Measurements from ENCODE around the gene CTCFL.

CTCFL gene

GRCh38 chr20:57448764-57449354 lies 76.1 kb downstream of the CTCFL start:
- no peak overlapping the region for H3K4me3 ChIP-seq (ENCODE audit: low read depth, low read length)
- no peak for TF ChIP-seq CTCF (IDR thresholded peaks at IDR 0.05; ENCODE audit: low read depth, low read length)
- in situ Hi-C loops (cut with HindIII; ENCODE audit: low sequenced_read_pairs) = no loop called here

More at GRCh38 chr20:57448764-57449354, 76.1 kb downstream of the CTCFL start:
- DNase-seq (ENCODE audit: low read depth, low spot score) = no peak

Measured in astrocyte of the spinal cord (primary cell).